WI38 (cell line): ENCODE data around the gene SLX4IP.
A peak's percentile ranks its signal among the peaks of the same experiment; 100 is the strongest.

Experiments
- H3K4me3 ChIP-seq: 2 replicates; pipeline ENCODE4 v1.5.1; 2011; ENCODE audit warnings: low read depth, mild to moderate bottlenecking, control low read depth, low read length
- TF ChIP-seq, protein P1 (sequence below): IDR thresholded peaks from 2 replicates; pipeline ENCODE4 v1.5.1; 2012; ENCODE audit warnings: low read depth, mild to moderate bottlenecking, control low read depth, low read length

Gene SLX4IP

GRCh38 chr20:10430000-10430466 is 5.1 kb upstream of the SLX4IP start:
- TF ChIP-seq, protein P1, sequence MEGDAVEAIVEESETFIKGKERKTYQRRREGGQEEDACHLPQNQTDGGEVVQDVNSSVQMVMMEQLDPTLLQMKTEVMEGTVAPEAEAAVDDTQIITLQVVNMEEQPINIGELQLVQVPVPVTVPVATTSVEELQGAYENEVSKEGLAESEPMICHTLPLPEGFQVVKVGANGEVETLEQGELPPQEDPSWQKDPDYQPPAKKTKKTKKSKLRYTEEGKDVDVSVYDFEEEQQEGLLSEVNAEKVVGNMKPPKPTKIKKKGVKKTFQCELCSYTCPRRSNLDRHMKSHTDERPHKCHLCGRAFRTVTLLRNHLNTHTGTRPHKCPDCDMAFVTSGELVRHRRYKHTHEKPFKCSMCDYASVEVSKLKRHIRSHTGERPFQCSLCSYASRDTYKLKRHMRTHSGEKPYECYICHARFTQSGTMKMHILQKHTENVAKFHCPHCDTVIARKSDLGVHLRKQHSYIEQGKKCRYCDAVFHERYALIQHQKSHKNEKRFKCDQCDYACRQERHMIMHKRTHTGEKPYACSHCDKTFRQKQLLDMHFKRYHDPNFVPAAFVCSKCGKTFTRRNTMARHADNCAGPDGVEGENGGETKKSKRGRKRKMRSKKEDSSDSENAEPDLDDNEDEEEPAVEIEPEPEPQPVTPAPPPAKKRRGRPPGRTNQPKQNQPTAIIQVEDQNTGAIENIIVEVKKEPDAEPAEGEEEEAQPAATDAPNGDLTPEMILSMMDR = no peak

DNA sequence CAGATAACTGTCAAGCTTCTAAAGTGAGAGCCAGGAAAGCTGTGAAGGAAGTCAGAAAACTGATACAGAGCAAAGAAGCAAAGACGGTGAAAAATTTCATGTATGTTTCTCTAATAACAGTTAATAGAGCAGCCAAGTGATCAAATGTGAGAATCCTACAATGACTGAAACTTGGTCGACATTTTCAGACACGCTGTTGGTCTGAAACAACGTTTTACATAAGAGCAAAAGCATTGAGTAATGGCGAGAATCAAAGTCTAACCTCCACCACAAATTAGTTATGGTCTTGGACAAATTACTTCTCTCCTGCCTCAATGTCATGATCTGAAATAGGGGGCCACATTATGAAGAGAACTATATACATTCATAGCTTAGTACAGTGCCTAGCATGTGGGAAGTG is 4.4 kb upstream of the SLX4IP start:
- TF ChIP-seq, protein P1 = no peak
- no peak overlapping the region for H3K4me3 ChIP-seq

More at GRCh38 chr20:10430000-10430466, 5.1 kb upstream of the SLX4IP start:
- H3K4me3 ChIP-seq = no peak overlapping the region

GRCh38 chr20:10432079-10432478 is 3.0 kb upstream of the SLX4IP start:
- H3K4me3 ChIP-seq = no peak overlapping the region

DNA sequence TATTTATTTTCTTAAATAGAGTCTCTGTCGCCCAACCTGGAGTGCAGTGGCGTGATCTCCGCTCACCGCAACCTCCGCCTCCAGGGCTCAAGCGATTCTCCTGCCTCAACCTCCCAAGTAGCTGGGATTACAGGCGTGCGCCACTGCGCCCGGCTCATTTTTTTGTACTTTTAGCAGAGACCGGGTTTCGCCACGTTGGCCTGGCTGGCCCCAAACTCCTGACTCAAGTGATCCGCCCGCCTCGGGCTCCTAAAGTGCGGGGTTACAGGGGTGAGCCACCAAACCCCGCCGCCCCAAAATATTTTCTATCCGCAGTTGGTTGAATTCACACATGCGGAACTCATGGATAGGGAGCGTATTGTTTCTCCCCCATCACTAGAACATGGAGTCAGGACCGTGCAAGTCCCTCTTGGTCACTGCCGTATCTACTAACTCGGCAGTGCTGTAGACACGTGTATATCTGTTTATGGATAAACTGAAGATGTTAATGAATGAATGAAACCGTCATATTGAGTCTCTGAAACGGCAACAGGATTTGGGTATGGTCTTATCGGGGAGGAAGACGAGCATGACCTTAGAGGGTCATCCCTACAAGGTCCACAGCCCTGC is 2.0 kb upstream of the SLX4IP start:
- H3K4me3 ChIP-seq = peak overlapping the region; percentile 91
- TF ChIP-seq, protein P1 = no peak

More at GRCh38 chr20:10432079-10432478, 3.0 kb upstream of the SLX4IP start:
- TF ChIP-seq, protein P1 = no peak

GRCh38 chr20:10433623-10434466 is 1.3 kb upstream of the SLX4IP start, which contains the start of gene MKKS:
TSS of gene MKKS (minus strand) at chr20:10434222. CDS start at chr20:10413514, 20,708 bp downstream.
- H3K4me3 ChIP-seq = peak within 1 kb of the TSS; percentile 91
- TF ChIP-seq, protein P1 = no peak

- TF ChIP-seq, protein P1 = no peak
- H3K4me3 ChIP-seq = peak overlapping the region; percentile 91
These were observed 656 bp upstream of the SLX4IP start for GRCh38 chr20:10434467-10434831.
